ENCODE measurements around the gene PPM1K.

- TF ChIP-seq POLR2AphosphoS5 (IDR thresholded peaks at IDR 0.05): no peak
- TF ChIP-seq, protein P1, sequence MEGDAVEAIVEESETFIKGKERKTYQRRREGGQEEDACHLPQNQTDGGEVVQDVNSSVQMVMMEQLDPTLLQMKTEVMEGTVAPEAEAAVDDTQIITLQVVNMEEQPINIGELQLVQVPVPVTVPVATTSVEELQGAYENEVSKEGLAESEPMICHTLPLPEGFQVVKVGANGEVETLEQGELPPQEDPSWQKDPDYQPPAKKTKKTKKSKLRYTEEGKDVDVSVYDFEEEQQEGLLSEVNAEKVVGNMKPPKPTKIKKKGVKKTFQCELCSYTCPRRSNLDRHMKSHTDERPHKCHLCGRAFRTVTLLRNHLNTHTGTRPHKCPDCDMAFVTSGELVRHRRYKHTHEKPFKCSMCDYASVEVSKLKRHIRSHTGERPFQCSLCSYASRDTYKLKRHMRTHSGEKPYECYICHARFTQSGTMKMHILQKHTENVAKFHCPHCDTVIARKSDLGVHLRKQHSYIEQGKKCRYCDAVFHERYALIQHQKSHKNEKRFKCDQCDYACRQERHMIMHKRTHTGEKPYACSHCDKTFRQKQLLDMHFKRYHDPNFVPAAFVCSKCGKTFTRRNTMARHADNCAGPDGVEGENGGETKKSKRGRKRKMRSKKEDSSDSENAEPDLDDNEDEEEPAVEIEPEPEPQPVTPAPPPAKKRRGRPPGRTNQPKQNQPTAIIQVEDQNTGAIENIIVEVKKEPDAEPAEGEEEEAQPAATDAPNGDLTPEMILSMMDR (IDR thresholded peaks at IDR 0.05; ENCODE audit: poor library complexity, severe bottlenecking): no peak
Observed at GRCh38 chr4:88315460-88316017, 31.2 kb upstream of the PPM1K start.
